Retinal pigment epithelial cell (primary cell): Measurements from ENCODE around the gene EIF4G3.

ENCODE experiments used
- DNase-seq: peaks from one replicate; pipeline ENCODE4 v3.0.0-alpha.2; 2010; ENCODE audit warnings: low read depth
- H3K4me3 ChIP-seq: 2 replicates; pipeline ENCODE4 v1.5.1; 2011; ENCODE audit warnings: mild to moderate bottlenecking, low read length, control low read depth, moderate library complexity
- TF ChIP-seq, protein P1 (sequence below): conservative IDR thresholded peaks from 2 replicates; pipeline ENCODE4 v1.5.1; 2011; ENCODE audit warnings: low read depth, low read length, control low read depth, inconsistent platforms

The EIF4G3 gene

DNA sequence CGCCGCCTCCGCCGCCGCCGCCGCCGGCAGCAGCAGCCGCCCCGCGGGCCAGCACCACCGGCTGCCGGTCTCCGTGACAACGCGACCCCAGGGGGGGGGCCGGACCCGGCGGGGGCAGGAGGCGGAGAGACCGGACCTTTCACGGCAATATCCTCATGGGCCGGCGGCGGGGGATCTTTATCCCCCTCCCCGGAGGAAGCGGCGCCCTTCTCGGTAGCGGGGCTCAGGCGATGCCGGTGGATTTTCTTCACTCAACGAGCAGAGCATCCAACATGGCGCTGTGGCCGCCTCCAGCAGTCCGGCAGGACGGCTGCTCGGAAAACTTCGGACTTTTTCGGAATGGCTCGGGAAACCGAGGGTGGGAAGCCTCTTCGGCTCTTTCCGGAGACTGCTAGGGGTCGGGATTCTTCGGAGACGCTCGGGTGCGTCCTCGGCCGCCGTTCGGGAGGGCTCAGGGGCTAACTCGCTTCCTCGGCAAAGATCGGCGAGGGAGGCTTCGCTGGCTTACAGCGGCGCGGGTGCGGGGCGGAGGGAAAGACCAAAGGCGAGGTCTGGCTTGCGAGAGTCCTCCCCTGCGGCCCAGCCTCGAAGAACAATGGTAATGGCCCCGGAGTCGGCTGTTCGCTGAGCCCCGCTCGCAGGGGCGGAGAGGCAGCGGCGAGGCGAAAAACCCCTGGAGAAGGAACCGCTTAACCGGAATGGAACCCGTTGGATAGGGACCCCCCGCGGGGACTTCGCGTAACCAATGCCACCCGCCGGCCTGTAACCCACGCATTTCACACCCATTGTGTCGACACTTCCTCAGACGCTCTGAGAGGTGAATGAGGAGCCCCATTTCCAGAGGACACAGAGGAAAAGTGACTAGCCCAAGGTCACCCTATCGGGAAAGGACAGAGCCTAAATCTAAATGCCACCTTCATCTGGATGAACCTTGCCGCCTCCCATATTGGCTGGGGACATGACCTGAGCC is at the start of gene EIF4G3:
TSS of gene EIF4G3 (minus strand) at position 312 of the 970 bp plus-strand sequence. CDS start 174,155 bp downstream, outside the sequence.
- H3K4me3 ChIP-seq, result peak within 1 kb of the TSS; percentile 96
- TF ChIP-seq, protein P1, sequence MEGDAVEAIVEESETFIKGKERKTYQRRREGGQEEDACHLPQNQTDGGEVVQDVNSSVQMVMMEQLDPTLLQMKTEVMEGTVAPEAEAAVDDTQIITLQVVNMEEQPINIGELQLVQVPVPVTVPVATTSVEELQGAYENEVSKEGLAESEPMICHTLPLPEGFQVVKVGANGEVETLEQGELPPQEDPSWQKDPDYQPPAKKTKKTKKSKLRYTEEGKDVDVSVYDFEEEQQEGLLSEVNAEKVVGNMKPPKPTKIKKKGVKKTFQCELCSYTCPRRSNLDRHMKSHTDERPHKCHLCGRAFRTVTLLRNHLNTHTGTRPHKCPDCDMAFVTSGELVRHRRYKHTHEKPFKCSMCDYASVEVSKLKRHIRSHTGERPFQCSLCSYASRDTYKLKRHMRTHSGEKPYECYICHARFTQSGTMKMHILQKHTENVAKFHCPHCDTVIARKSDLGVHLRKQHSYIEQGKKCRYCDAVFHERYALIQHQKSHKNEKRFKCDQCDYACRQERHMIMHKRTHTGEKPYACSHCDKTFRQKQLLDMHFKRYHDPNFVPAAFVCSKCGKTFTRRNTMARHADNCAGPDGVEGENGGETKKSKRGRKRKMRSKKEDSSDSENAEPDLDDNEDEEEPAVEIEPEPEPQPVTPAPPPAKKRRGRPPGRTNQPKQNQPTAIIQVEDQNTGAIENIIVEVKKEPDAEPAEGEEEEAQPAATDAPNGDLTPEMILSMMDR, result no peak
- peak; percentile 80 for DNase-seq

GRCh38 chr1:21225065-21225464 is 48.4 kb upstream of the EIF4G3 start:
- TF ChIP-seq, protein P1, result no peak
- DNase-seq, result no peak
- no peak overlapping the region for H3K4me3 ChIP-seq

DNA sequence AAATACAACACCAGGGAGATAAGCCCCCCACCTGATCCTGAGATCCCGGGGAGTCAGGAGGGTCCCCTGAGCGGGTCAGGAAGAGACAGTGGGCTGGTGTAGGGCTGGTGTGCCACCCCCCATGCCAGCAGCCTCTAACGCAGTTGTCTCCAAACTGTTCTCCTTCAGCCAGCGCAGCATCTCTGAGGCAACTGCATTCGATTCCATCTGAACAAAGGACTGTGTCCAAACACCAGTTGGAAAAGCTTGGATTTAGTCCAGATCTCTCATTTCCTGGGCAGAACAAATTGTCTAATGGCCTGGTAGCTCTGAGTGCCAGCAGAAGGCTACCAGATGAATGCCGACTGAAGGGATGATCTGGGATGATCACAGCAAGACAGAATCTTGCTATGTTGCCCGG is 44.1 kb upstream of the EIF4G3 start:
- TF ChIP-seq, protein P1, result no peak
- DNase-seq, result no peak
- no peak overlapping the region for H3K4me3 ChIP-seq

- H3K4me3 ChIP-seq, result no peak overlapping the region
- no peak for DNase-seq
- TF ChIP-seq, protein P1, result no peak
Observed at GRCh38 chr1:21219674-21220073, 43.0 kb upstream of the EIF4G3 start.

- TF ChIP-seq, protein P1, result peak; percentile 54
- H3K4me3 ChIP-seq, result no peak overlapping the region
- no peak for DNase-seq
Observed at GRCh38 chr1:21217812-21218596, 41.3 kb upstream of the EIF4G3 start.

GRCh38 chr1:21216835-21217811 is 40.4 kb upstream of the EIF4G3 start:
- DNase-seq, result no peak
- TF ChIP-seq, protein P1, result peak; percentile 79

More at GRCh38 chr1:21216835-21217811, 40.4 kb upstream of the EIF4G3 start:
- no peak overlapping the region for H3K4me3 ChIP-seq
